GM12878 (cell line): ENCODE results near the gene N4BP2. TPM values are rescaled to one million over a fixed set of nuclear protein-coding genes. Genes with fewer than 3 reads are reported as not detected.

ENCODE experiments used
- ATAC-seq: fragments of 200-7000 bp; cut with Tn5 transposase; 3 replicates; pipeline ENCODE4 v1.9.1; 2020; ENCODE audit warnings: mild to moderate bottlenecking, moderate library complexity
- BruUV-seq: library from RNA; stranded (reverse); fragments of 400-500 nt; replicated peaks from 2 replicates; lab custom pipeline; 2021; lab: Mats Ljungman, UMichigan
- CTCF ChIA-PET: fragments of 300-600 bp; sonication (Branson Sonifier 250); formaldehyde crosslinking; extraction: SDS; loops from one replicate; lab custom pipeline; 2021; ENCODE audit warnings: inconsistent platforms; lab: Yijun Ruan, JAX
- POLR2A ChIA-PET: fragments of 350-600 bp; formaldehyde crosslinking; extraction: SDS; loops from one replicate; lab custom pipeline; 2021; ENCODE audit warnings: inconsistent platforms; lab: Charles Lee
- RAD21 ChIA-PET: fragments of 300-600 bp; sonication (Branson Sonifier 250); formaldehyde crosslinking; loops from one replicate; lab custom pipeline; 2023; ENCODE audit warnings: antibody characterized with exemption; ENCODE audit not compliant: unreplicated experiment; lab: Charles Lee
- SMC1A ChIA-PET: fragments of 300-600 bp; sonication (Branson Sonifier 250); formaldehyde crosslinking; loops from one replicate; lab custom pipeline; 2023; ENCODE audit not compliant: unreplicated experiment, uncharacterized antibody; lab: Charles Lee
- DNase-seq: peaks from one replicate; pipeline ENCODE4 v3.0.0-alpha.2; 2011; ENCODE audit warnings: low read depth, low spot score
- FAIRE-seq: peaks from 3 replicates; lab custom pipeline; 2011; peaks lifted over from hg19 to GRCh38; lab: Jason Lieb, UNC
- H2AFZ ChIP-seq: 2 replicates; pipeline ENCODE4 v1.6.0; 2011; ENCODE audit warnings: low read depth, low read length, control low read depth; ENCODE audit not compliant: control insufficient read depth
- H3K27ac ChIP-seq: 2 replicates; pipeline ENCODE4 v1.5.1; 2011; ENCODE audit warnings: control low read depth; ENCODE audit not compliant: control insufficient read depth, insufficient read depth
- H3K27me3 ChIP-seq, 2 experiments: replicated peaks in 1 of 2; 2 replicates each; pipeline versions ENCODE4 v1.6.0 to v1.6.1; 2011; ENCODE audit warnings: low read length in 1 of 2; ENCODE audit not compliant: control insufficient read depth in 2 of 2, insufficient read depth in 2 of 2
- H3K36me3 ChIP-seq, 2 experiments: 2 replicates each; pipeline ENCODE4 v1.5.1; 2011; ENCODE audit warnings: low read length in 1 of 2; ENCODE audit not compliant: control insufficient read depth in 2 of 2, insufficient read depth in 2 of 2
- H3K4me1 ChIP-seq: 2 replicates; pipeline ENCODE4 v1.6.1; 2011; ENCODE audit warnings: mild to moderate bottlenecking, low read length, moderate library complexity, mixed read lengths; ENCODE audit not compliant: control insufficient read depth, insufficient read depth
- H3K4me2 ChIP-seq: 2 replicates; pipeline ENCODE4 v1.6.0; 2011; ENCODE audit warnings: control low read depth; ENCODE audit not compliant: control insufficient read depth, insufficient read depth
- H3K4me3 ChIP-seq: fragments of 200-600 bp; sonication (generic); 2 replicates; pipeline ENCODE4 v1.5.1; 2016
- H3K79me2 ChIP-seq: 2 replicates; pipeline ENCODE4 v1.6.0; 2011; ENCODE audit warnings: low read length; ENCODE audit not compliant: control insufficient read depth, insufficient read depth
- H3K9ac ChIP-seq: 2 replicates; pipeline ENCODE4 v1.8.0; 2011; ENCODE audit warnings: low read length, control low read depth, mixed read lengths; ENCODE audit not compliant: control insufficient read depth, insufficient read depth
- H3K9me3 ChIP-seq: replicated peaks from 3 replicates; pipeline ENCODE4 v1.5.1; 2011; ENCODE audit warnings: mild to moderate bottlenecking, low read length; ENCODE audit not compliant: control insufficient read depth, insufficient read depth
- H4K20me1 ChIP-seq: 2 replicates; pipeline ENCODE4 v1.6.0; 2011; ENCODE audit not compliant: control insufficient read depth, insufficient read depth
- JUND ChIP-seq: IDR thresholded peaks from 2 replicates; pipeline ENCODE4 v1.6.1; 2012; ENCODE audit warnings: low read depth, mild to moderate bottlenecking, low read length, improper control_type of control experiment, moderate library complexity
- MAX ChIP-seq: IDR thresholded peaks from 2 replicates; pipeline ENCODE4 v1.6.1; 2012; ENCODE audit warnings: low read depth, low read length, improper control_type of control experiment
- RBBP5 ChIP-seq: fragments of 200-600 bp; sonication (generic); conservative IDR thresholded peaks from 2 replicates; pipeline ENCODE4 v1.6.1; 2016
- SMAD5 ChIP-seq: IDR thresholded peaks from 2 replicates; pipeline ENCODE4 v1.6.1; 2016; ENCODE audit warnings: antibody characterized with exemption, low read depth
- TCF12 ChIP-seq: IDR thresholded peaks from 2 replicates; pipeline ENCODE4 v1.6.1; 2011; ENCODE audit warnings: low read depth, mild to moderate bottlenecking, low read length
- ZZZ3 ChIP-seq: IDR thresholded peaks from 2 replicates; pipeline ENCODE4 v1.6.1; 2011; ENCODE audit warnings: low read depth; ENCODE audit not compliant: control insufficient read depth, insufficient read length
- WGBS: methylation state at CpG from one replicate; pipeline ENCODE4 v1.1.6; 2016; ENCODE audit warnings: low lambda C conversion rate; ENCODE audit not compliant: insufficient replicate concordance, insufficient coverage; ENCODE audit errors: missing lambda C conversion rate; 5-methylcytosine and 5-hydroxymethylcytosine counted together
- in situ Hi-C: fragments of 300-500 bp; cut with MboI; formaldehyde crosslinking; loops from 9 replicates; pipeline ENCODE4 v1.14.3; 2018; ENCODE audit warnings: mixed read lengths
- intact Hi-C: fragments of 100-400 bp; cut with micrococcal nuclease; formaldehyde crosslinking; loops from one replicate; pipeline ENCODE4 v1.14.2; 2022; ENCODE audit not compliant: unreplicated experiment
- polyA plus RNA-seq, 11 experiments: library from polyadenylated mRNA; depleted of rRNA in 4 of 11; unstranded in 6 of 11; stranded (reverse) in 5 of 11; fragments of >200 nt; fragmentation: Nextera tagmentation in 4 of 11; fragmentation: Illumina TruSeq in 1 of 11; extraction: Ambion mirVana in 4 of 11; extraction: Trizol in 1 of 11; gene quantifications; 1 replicate in 1 of 11; 2 replicates in 10 of 11; pipeline versions ENCODE4 v1.2.1 to v1.2.3, GENCODE V29; 2011 to 2016; ENCODE audit warnings: inconsistent platforms in 2 of 11, missing spikeins in 2 of 11, low read depth in 1 of 11
- total RNA-seq, 4 experiments: library from RNA; depleted of rRNA in 3 of 4; stranded (reverse); fragments of >200 nt in 3 of 4; fragmentation: Illumina TruSeq in 1 of 4; extraction: Trizol in 1 of 4; gene quantifications; 2 replicates each; pipeline versions ENCODE4 v1.2.1 to v1.2.3, GENCODE V29; 2013 to 2021
- TF ChIP-seq, protein P1 (sequence below): fragments of 450-650 bp; IDR thresholded peaks from 2 replicates; pipeline ENCODE4 v1.6.1; 2017; ENCODE audit warnings: borderline replicate concordance

Gene N4BP2
- total and polyA plus RNA-seq, 10 of the 15 experiments (the other 5 are each of a cell fraction or from before 2014, with no cell fraction given) = 2.3 to 18.7 (median 10.0) TPM

- CTCF ChIA-PET = interaction anchor here (0.7 kb wide), 1 partner anchor 9 kb away, joined by 3 read pairs; no protein-coding TSS in a partner anchor
- BruUV-seq = no TSS peak
Observed at GRCh38 chr4:40066651-40067050, 10.0 kb downstream of the N4BP2 start.

More at GRCh38 chr4:40066651-40067050, 10.0 kb downstream of the N4BP2 start:
- no peaks in the 10 kb centered on the region for H3K36me3 ChIP-seq
- peak; percentile 66 for ATAC-seq
- H3K4me3 ChIP-seq = no peak overlapping the region
- no peak overlapping the region for H3K27ac ChIP-seq
- no peaks in the 10 kb centered on the region for H4K20me1 ChIP-seq
- ChIA-PET POLR2A (interaction anchor here (1.4 kb wide), 1 partner anchor 9 kb away, joined by 7 read pairs; no protein-coding TSS in a partner anchor), SMC1A (interaction anchor here (0.5 to 1.4 kb wide), 2 partner anchors 11 to 13 kb away, joined by 3 read pairs; no protein-coding TSS in a partner anchor), RAD21 (interaction anchor here (0.7 kb wide), 2 partner anchors 10 to 242 kb away, joined by 5 read pairs; no protein-coding TSS in a partner anchor)
- TF ChIP-seq ZZZ3 (no peak), MAX (no peak), JUND (no peak), SMAD5 (no peak), TCF12 (no peak), RBBP5 (no peak)
- TF ChIP-seq, protein P1, sequence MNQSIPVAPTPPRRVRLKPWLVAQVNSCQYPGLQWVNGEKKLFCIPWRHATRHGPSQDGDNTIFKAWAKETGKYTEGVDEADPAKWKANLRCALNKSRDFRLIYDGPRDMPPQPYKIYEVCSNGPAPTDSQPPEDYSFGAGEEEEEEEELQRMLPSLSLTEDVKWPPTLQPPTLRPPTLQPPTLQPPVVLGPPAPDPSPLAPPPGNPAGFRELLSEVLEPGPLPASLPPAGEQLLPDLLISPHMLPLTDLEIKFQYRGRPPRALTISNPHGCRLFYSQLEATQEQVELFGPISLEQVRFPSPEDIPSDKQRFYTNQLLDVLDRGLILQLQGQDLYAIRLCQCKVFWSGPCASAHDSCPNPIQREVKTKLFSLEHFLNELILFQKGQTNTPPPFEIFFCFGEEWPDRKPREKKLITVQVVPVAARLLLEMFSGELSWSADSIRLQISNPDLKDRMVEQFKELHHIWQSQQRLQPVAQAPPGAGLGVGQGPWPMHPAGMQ = no peak
- in situ Hi-C loops (no loop called here), intact Hi-C loops (no loop called here)
- 79% methylated on average over 3 of the region's 3 CpGs for WGBS
- no peaks in the 10 kb centered on the region for H3K4me1 ChIP-seq
- H3K27me3 ChIP-seq = no peaks in the 10 kb centered on the region
- no peak for DNase-seq
- no peaks in the 10 kb centered on the region for H3K9me3 ChIP-seq
- no peak overlapping the region for H3K9ac ChIP-seq
- no peak overlapping the region for H2AFZ ChIP-seq
- FAIRE-seq = no peak
- no peak overlapping the region for H3K4me2 ChIP-seq
- H3K79me2 ChIP-seq = no peaks in the 10 kb centered on the region
